GM21360 (cell line): ENCODE measurements around the gene PARVB.

Experiments used
- ATAC-seq: cut with Tn5 transposase; IDR thresholded peaks from one replicate; pipeline ENCODE4 v1.9.1; 2021; ENCODE audit warnings: mild to moderate bottlenecking, moderate library complexity; ENCODE audit not compliant: unreplicated experiment

PARVB gene

DNA sequence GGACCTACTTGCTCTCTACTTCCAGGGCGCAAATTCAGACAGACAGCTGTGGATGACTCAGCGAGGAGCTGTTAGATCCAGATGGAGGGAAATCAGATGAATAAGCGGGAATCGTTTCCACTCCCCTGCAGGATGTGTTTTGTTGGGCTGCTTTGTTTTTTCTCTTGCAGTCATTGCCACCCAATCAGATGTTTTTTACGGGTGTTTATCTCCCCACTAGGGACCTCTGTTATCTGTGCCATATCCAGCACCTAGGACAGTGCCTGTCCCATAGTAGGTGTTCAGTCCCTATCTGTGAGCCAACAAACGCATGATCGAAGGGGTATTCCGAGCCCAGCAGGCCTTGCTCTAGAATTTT is 105.5 kb downstream of the PARVB start:
- ATAC-seq = no peak

DNA sequence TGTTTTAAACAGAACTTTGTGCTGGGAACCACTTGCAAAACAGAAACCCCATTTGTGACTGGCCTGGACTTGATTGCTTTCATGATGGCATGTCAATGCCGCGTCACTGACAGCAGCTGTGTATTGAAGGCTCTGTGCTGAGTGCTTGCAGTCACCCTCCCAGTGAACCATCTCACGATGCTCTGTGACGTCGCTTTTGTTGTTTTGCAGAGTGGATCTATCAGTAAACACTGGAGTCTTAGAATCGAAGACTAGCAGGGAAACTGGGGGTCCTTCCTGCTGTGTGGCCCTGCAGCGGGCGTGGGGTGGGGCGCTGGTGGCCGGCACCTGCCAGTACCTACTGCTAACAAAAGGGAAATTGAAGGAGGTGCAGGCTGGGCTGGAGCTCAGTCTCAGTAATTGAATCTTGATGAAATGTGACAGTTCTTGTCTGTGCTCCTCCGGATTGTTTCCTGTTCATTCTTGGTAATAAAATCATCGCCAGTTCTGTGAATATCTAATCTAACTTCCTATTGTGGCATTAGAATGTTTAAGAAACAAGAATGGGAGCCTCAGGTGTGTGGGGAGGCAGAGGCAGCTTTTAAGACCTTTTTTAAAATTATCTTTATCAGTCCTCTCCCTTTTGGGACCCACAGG is 106.1 kb downstream of the PARVB start:
- ATAC-seq = no peak

DNA sequence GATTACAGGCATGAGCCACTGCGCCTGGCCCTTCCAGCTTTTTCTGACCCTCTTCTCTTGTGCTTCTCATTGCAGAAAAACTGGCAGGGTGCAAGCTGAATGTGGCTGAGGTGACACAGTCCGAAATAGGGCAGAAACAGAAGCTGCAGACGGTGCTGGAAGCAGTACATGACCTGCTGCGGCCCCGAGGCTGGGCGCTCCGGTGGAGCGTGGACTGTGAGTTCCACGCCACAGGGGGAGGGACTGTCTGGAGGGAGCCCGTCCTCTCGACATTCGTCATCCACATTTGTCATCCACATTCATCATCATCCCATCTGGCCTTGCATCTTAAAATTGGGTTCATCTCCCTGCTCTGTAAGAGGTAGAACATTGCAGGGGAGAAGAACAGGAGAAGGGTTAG is 107.3 kb downstream of the PARVB start:
- no peak for ATAC-seq

DNA sequence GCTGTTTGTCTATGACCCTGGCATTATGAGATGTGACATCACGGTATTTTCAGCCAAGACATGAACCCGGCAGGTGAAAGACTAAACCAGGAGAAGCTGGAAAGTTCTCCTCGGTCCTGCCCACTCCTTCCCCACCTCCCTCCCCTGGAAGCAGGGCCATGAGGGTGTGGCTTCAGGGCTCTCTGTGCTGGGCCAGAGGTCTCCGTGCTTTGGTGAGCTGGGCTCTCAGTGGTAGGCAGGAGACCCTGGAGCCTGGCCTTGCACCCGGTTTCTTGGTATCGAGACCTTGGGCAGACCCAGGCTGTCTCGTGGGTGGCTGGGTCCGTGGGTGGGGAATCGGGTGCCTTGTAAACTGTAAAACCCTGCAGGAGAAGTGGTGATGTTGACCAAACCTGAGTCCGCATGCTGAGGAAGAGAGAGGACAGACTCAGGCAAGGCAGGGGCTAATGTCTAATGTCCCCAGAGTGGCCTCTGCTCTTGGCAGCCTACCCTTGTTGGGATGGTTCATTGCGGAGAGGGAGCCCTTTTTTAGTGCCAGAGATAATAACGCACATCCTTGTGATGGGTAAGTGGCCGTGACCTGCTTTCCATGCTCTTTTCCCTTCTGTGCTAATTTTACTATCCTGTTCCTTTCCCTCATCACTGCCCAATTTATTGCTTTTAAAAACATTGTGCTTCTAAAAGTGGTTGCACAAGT is 108.0 kb downstream of the PARVB start:
- ATAC-seq = no peak

- no peak for ATAC-seq
Observed at GRCh38 chr22:44132724-44133123, 108.6 kb downstream of the PARVB start.

DNA sequence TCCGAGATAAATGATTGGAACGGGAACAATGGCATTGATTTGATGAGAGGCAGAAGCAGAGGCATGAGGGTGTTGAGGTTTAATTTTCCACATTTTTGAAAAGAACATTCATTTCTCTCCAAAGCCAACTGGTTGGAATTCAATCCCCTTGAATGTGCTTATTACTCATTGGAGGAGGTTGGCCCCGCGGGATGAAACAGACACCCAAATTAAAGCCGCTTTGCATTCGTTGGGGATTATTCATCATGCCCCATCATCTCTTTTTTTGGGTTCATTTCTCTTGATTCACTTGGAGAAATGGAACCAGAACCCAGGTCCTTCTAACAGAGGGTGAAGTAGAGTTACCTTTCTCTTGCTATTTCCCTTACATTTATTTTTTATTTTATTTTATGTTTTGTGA is 109.1 kb downstream of the PARVB start:
- ATAC-seq = no peak

DNA sequence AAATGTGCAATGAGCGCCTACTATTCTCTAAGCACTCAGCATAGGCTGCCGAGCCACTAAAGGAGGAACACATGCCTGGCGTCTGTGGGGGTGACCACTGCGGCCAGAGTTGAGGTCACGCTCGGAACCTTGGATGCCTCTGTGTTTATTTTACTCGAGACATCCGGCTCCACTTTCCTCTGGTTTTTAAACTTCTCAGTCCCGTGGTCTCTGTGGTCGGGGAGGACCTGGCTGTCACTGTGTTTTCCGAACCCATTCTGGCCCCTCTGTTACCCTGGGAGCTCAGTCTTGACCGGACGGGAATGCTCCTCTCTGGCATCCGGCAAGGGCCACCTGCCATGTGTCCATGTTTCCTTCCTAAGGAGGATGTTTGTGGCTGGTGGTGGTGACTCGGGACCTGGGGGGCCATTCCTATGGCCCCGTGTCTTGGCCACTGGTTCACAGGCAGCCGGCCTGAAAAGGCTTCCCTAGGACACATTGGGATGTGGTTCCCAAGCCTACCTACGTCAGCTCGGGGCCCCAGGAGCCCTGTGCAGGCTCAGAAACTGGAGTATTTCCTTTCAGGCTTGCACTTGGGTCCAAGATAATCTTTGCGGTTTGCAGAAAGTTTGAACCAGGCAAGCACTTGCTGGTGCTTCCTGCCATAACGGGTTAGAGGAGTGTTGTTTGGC is 109.9 kb downstream of the PARVB start:
- no peak for ATAC-seq

- ATAC-seq = no peak
Observed at GRCh38 chr22:44136112-44136511, 112.0 kb downstream of the PARVB start.

GRCh38 chr22:44136786-44137185 is 112.7 kb downstream of the PARVB start:
- ATAC-seq = no peak

GRCh38 chr22:44137415-44137814 is 113.3 kb downstream of the PARVB start:
- ATAC-seq = no peak

DNA sequence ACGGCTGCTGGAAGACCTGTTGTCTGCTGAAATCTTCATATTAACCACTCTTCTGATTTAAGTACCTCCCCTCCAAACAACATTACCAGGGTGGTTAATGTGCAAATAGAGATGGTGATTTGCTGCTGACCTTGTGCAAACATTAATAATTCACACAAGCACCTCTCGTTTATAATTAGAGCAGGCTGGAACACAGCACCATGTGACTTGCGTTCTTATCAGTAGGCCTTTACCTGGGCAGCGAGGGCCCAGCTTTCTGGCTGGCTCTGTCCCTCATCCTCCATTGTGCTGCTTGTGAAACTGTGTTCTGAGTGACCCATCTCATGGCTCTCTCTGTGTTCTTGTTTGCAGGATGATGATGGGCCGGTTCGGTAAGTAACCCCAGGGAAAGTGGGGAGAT is 115.7 kb downstream of the PARVB start:
- ATAC-seq = no peak

- no peak for ATAC-seq
Observed at GRCh38 chr22:44142421-44143104, 118.5 kb downstream of the PARVB start.

DNA sequence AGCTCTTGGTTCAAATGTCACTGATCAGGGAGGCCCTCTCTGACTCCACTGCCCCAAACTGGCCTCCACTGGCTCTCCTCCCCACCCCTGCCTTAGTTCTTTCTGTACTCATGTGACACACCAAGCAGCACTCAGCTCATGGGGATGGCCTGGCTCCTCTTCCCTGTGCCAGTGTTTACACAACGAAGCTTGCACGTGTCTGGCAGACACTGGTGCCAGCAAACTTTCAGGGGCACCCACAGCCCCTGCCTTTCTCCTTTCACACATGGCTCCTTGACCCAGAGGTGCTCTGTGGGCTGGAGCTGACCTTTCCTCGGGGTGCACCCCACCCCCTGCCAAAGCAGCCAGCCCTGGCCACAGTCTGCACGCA is 119.0 kb downstream of the PARVB start:
- ATAC-seq = no peak

DNA sequence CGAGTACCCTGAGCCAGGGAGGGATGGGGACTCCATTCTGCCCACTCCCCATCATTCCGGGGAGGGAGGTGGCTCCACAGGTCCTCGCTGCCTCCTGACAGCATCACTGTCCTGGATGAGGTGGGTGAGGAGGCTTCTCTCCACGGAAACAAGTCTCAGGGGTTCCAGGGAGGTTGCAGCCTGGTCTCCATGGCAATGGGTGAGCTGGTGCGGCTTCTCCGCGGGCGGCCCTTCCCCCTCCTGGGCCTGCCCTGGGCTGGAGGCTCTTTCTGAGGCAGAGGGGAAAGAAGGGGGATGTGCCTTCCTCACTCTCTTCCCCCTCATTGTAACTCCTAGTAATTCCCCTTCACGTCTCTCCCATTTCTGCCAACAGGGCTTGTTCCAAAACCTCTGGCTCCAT is 119.5 kb downstream of the PARVB start:
- no peak for ATAC-seq

- no peak for ATAC-seq
Observed at GRCh38 chr22:44144046-44144569, 120.0 kb downstream of the PARVB start.

DNA sequence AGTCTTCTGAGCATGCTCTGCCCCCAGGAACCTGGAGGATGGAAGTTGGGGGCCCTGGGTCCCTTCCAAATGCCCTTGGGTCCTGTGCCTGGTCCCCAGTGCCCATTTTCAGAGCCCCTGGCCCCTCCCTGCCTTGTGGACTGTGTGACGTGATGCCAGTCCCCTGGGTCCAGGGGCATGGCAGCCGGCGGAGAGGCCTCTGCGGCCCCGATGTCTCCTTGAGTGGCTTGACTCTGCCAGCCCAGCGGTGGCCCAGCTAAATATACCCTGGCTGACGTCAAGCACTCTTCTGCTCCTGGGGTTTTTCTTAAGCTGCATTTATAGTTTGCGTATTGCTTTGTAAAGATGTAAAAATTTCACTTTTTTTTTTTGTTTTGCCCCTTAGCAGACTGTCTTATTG is 121.4 kb downstream of the PARVB start:
- ATAC-seq = no peak

GRCh38 chr22:44146088-44146861 is 122.2 kb downstream of the PARVB start:
- ATAC-seq = no peak

DNA sequence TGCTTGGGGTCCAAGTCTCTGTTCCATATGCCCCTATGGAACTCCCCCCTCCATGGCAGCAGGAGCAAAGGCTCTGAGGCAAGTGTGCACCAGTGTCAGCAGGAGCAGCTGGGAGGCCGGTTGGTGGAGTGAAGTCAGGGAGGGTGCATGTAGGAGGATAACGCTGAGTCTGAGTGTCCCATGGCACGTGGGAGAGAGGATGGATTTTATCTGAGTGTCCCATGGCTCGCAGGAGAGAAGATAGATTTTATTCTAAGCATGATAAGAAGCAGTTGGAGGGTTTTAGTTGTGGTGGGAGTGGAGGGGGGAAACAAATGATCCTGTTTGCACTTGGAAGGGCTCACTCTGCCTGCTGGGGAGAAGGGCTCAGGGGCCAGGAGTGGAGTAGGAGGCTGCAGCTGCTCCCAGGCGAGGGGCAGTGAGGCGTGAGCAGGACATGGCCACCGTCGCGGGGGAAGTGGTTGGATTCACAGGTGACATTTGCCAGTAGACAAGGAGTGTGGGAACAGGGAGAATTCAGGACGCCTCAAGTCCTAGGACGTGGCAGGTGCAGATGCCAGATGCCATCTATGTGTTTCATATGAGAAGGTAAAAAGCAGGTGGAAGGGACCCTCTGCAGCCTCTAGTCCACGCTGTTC is 123.0 kb downstream of the PARVB start:
- no peak for ATAC-seq

DNA sequence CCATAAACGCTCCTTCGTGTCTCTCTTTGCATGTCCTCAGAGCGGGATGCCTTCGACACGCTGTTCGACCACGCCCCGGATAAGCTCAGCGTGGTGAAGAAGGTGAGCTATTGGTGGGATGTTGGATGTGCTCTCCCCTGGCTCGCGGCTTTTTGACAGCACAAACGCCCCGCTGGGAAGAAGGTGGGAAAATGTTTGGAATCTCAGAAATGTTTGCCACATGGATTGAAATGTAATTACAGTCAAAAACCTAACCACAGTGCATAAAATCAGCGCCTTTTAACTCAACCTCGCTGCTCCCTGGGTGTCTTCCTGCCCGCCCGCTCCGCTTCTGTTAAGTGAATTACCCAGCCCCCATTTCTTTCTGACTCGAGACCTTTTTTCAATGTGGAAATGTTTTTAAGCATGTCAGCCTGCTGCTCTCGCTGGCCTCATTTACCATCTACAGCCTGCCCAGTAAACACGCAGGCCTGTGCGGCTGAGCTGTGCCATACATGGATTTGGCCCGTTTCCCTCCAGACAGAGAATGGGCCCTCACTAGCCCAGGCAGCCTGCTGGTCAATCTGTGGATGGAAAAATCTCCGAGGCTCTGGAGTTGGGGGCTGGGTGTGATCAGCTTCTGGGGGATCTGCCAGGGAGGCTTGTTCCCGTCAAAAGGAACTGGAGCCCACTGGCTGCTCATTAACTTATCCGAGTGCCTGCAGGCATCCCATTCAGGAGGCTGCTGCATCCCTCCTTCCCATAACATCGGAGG is 123.9 kb downstream of the PARVB start:
- ATAC-seq = no peak

- no peak for ATAC-seq
Observed at GRCh38 chr22:44151676-44152075, 127.6 kb downstream of the PARVB start.
